Cardiac septum (tissue), 1 donor: Measurements from ENCODE around the gene LRP5. TPM values are rescaled to one million over a fixed set of nuclear protein-coding genes. Genes with fewer than 3 reads are reported as not detected.

ENCODE experiments used
- DNase-seq: peaks from one replicate; pipeline ENCODE4 v3.0.0-alpha.2; 2020; ENCODE audit warnings: low spot score
- intact Hi-C: fragments of 100-400 bp; cut with DNase I; formaldehyde crosslinking; loops from one replicate; pipeline ENCODE4 v1.14.0; 2022
- total RNA-seq: library from RNA; stranded (reverse); fragmentation: NEBNext Ultra II Directional; extraction: Animal tissue kit (Norgen Biotek cat#: 25700); gene quantifications from one replicate; pipeline ENCODE4 v1.2.1, GENCODE V29; 2021
- donor health status: DM: no; HTN: no; CAD: no.

Gene LRP5
- total RNA-seq, 1 donor from 2014 or later, result 38.6 TPM

- intact Hi-C loops, result no loop called here
- no peak for DNase-seq
These were observed 12.3 kb downstream of the LRP5 start for GRCh38 chr11:68324695-68325094.

- intact Hi-C loops, result no loop called here
- no peak for DNase-seq
These were observed 13.0 kb downstream of the LRP5 start for GRCh38 chr11:68325183-68325906.

- intact Hi-C loops, result no loop called here
- DNase-seq, result no peak
These were observed 13.5 kb downstream of the LRP5 start for GRCh38 chr11:68325907-68326220.

GRCh38 chr11:68326334-68327215, 14.2 kb downstream of the LRP5 start:
- DNase-seq, result no peak

GRCh38 chr11:68327586-68328370, 15.4 kb downstream of the LRP5 start:
- intact Hi-C loops, result no loop called here
- DNase-seq, result no peak

More at GRCh38 chr11:68326334-68327215, 14.2 kb downstream of the LRP5 start:
- intact Hi-C loops, result no loop called here

- DNase-seq, result no peak
- intact Hi-C loops, result no loop called here
These were observed 16.1 kb downstream of the LRP5 start for GRCh38 chr11:68328374-68329091.

GRCh38 chr11:68329536-68329935, 17.1 kb downstream of the LRP5 start:
- intact Hi-C loops, result no loop called here
- no peak for DNase-seq

- DNase-seq, result no peak
- intact Hi-C loops, result no loop called here
These were observed 17.7 kb downstream of the LRP5 start for GRCh38 chr11:68329978-68330699.

- no peak for DNase-seq
- intact Hi-C loops, result no loop called here
These were observed 18.4 kb downstream of the LRP5 start for GRCh38 chr11:68330700-68331337.

GRCh38 chr11:68331338-68331947, 19.1 kb downstream of the LRP5 start:
- no peak for DNase-seq
- intact Hi-C loops, result no loop called here

GRCh38 chr11:68332186-68332585, 19.8 kb downstream of the LRP5 start:
- no peak for DNase-seq
- intact Hi-C loops, result no loop called here

- intact Hi-C loops, result no loop called here
These were observed 20.8 kb downstream of the LRP5 start for GRCh38 chr11:68333173-68333572.

GRCh38 chr11:68334923-68335322, 22.5 kb downstream of the LRP5 start:
- no peak for DNase-seq
- intact Hi-C loops, result no loop called here

More at GRCh38 chr11:68333173-68333572, 20.8 kb downstream of the LRP5 start:
- DNase-seq, result no peak

GRCh38 chr11:68335683-68336082, 23.3 kb downstream of the LRP5 start:
- no peak for DNase-seq
- intact Hi-C loops, result no loop called here

GRCh38 chr11:68336716-68337115, 24.3 kb downstream of the LRP5 start:
- intact Hi-C loops, result no loop called here
- DNase-seq, result no peak

- no peak for DNase-seq
- intact Hi-C loops, result no loop called here
These were observed 25.0 kb downstream of the LRP5 start for GRCh38 chr11:68337399-68337835.

GRCh38 chr11:68338051-68338780, 25.8 kb downstream of the LRP5 start:
- DNase-seq, result no peak
- intact Hi-C loops, result no loop called here
